Measurements from ENCODE around the gene HOXB9. TPM values are rescaled to one million over a fixed set of nuclear protein-coding genes. Genes with fewer than 3 reads are reported as not detected.
A peak's percentile ranks its signal among the peaks of the same experiment; 100 is the strongest.

The HOXB9 gene
- 1.7 and 2.6 TPM in 2 replicates for total RNA-seq

GRCh38 chr17:48626245-48627117 lies at the start of gene HOXB9:
HOXB9 (minus strand) TSS chr17:48626358; CDS start chr17:48626269, 89 bp downstream.

GRCh38 chr17:48615047-48615962 lies 10.9 kb downstream of the HOXB9 start, which contains the start of gene HOXB8:
HOXB8 (minus strand) TSS chr17:48615292; CDS start chr17:48614704, 588 bp downstream.

GRCh38 chr17:48610282-48611211 lies 15.6 kb downstream of the HOXB9 start, which contains the start of gene HOXB7:
HOXB7 (minus strand) TSS chr17:48611017; CDS start chr17:48610918, 99 bp downstream.

GRCh38 chr17:48604770-48605329 lies 21.3 kb downstream of the HOXB9 start, which contains the start of gene HOXB6:
HOXB6 (minus strand) TSS chr17:48604986; CDS start chr17:48598150, 6,836 bp downstream.

GRCh38 chr17:48593126-48593829 lies 32.9 kb downstream of the HOXB9 start, which contains the start of gene HOXB5:
HOXB5 (minus strand) TSS chr17:48593779; CDS start chr17:48593682, 97 bp downstream.

GRCh38 chr17:48589831-48590606 lies 36.1 kb downstream of the HOXB9 start, which contains the start of gene HOXB3:
HOXB3 (minus strand) TSS chr17:48590241; CDS start chr17:48552474, 37,767 bp downstream.

GRCh38 chr17:48577946-48578615 lies 48.1 kb downstream of the HOXB9 start, which contains the start of gene HOXB4:
HOXB4 (minus strand) TSS chr17:48578350; CDS start chr17:48578319, 31 bp downstream.

Small RNAs within 50 kb of the gene (small RNA-seq; reads per million reads assigned to genes)
- gene MIR196A1, result 0.29 reads per million, percentile 8 among the genes with 10 or more reads in this experiment

Other genes starting within 250 kb of the HOXB9 start
- 0.65 TPM in 1 of 2 replicates, not detected in the other for gene SKAP1, start 196.1 kb downstream of the HOXB9 start, total RNA-seq
- gene HOXB1, start 95.3 kb downstream of the HOXB9 start, total RNA-seq, result not detected in 2 replicates
- gene HOXB2, start 81.2 kb downstream of the HOXB9 start, total RNA-seq, result 2.5 and 2.9 TPM in 2 replicates
- gene HOXB4, start 48.0 kb downstream of the HOXB9 start, total RNA-seq, result 5.2 and 6.0 TPM in 2 replicates
- 15.7 and 21.3 TPM in 2 replicates for gene HOXB3, start 36.1 kb downstream of the HOXB9 start, total RNA-seq
- 0.33 and 0.86 TPM in 2 replicates for gene HOXB5, start 32.6 kb downstream of the HOXB9 start, total RNA-seq
- 16.0 and 19.8 TPM in 2 replicates for gene HOXB6, start 21.4 kb downstream of the HOXB9 start, total RNA-seq
- gene HOXB7, start 15.3 kb downstream of the HOXB9 start, total RNA-seq, result 14.4 and 17.9 TPM in 2 replicates
- 1.4 and 4.2 TPM in 2 replicates for gene HOXB8, start 11.1 kb downstream of the HOXB9 start, total RNA-seq
- gene PRAC1, start 96.2 kb upstream of the HOXB9 start, total RNA-seq, result not detected in 2 replicates
- not detected in 2 replicates for gene PRAC2, start 96.8 kb upstream of the HOXB9 start, total RNA-seq
- under 0.01 TPM in 1 of 2 replicates, not detected in the other for gene HOXB13, start 102.4 kb upstream of the HOXB9 start, total RNA-seq
- not detected in 2 replicates for gene TTLL6, start 190.9 kb upstream of the HOXB9 start, total RNA-seq
- gene CALCOCO2, start 204.7 kb upstream of the HOXB9 start, total RNA-seq, result 43.8 and 49.3 TPM in 2 replicates